HepG2 (cell line): ENCODE measurements around the gene IP6K3.

Experiments
- ATF1 ChIP-seq: IDR thresholded peaks from 2 replicates; pipeline ENCODE4 v1.6.1; 2016; ENCODE audit warnings: mild to moderate bottlenecking, control low read depth
- EED ChIP-seq: sonication (generic); formaldehyde crosslinking; IDR thresholded peaks from 2 replicates; pipeline ENCODE4 v1.5.0; 2020; ENCODE audit warnings: mild to moderate bottlenecking, missing genetic modification reagents
- GLI4 ChIP-seq: sonication (generic); formaldehyde crosslinking; IDR thresholded peaks from 2 replicates; pipeline ENCODE4 v1.5.1; 2020; ENCODE audit warnings: missing genetic modification reagents, mild to moderate bottlenecking, moderate library complexity, borderline replicate concordance
- HOXA7 ChIP-seq: sonication (generic); formaldehyde crosslinking; IDR thresholded peaks from 2 replicates; pipeline ENCODE4 v1.8.1; 2022; ENCODE audit warnings: mild to moderate bottlenecking, missing genetic modification reagents, moderate library complexity
- ZZZ3 ChIP-seq: sonication (generic); formaldehyde crosslinking; IDR thresholded peaks from 2 replicates; pipeline ENCODE4 v1.4.0; 2020; ENCODE audit warnings: missing genetic modification reagents, mild to moderate bottlenecking, borderline replicate concordance
- TF ChIP-seq, protein P1 (sequence below): fragments of 450-650 bp; IDR thresholded peaks from 2 replicates; pipeline ENCODE4 v1.6.1; 2017; ENCODE audit warnings: mild to moderate bottlenecking
- TF ChIP-seq, protein P2 (sequence below): sonication (generic); formaldehyde crosslinking; IDR thresholded peaks from 2 replicates; pipeline ENCODE4 v1.4.0; 2020; ENCODE audit warnings: missing genetic modification reagents
- TF ChIP-seq, protein P3 (sequence below): sonication (generic); formaldehyde crosslinking; IDR thresholded peaks from 2 replicates; pipeline ENCODE4 v1.8.0; 2022; ENCODE audit warnings: low read depth, missing genetic modification reagents
- TF ChIP-seq, protein P4 (sequence below): sonication (generic); formaldehyde crosslinking; IDR thresholded peaks from 2 replicates; pipeline ENCODE4 v1.4.0; 2020; ENCODE audit warnings: missing genetic modification reagents

DNA sequence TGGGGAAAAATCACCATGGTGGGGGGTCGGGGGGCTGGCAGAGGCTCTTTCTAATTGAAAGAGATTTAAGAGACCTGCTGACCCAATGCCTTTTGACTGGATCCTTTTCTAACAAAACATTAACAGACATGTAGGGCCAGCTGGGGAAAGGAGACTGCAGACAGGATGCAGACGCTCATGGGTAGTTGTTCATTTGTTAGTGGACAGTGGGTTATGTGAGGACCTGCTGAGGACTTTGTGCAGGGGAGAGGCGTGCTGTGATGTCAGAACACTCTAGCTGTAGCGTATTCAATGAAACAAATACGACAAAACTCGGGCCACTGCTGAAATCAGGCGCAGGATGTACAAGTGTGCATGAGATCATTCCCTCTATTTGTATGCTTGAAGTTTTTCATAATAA lies 1.2 kb downstream of the IP6K3 start:
- no peak for TF ChIP-seq HOXA7 (CRISPR knock-in tag)
- TF ChIP-seq ZZZ3 (CRISPR knock-in tag) = no peak
- TF ChIP-seq, protein P1, sequence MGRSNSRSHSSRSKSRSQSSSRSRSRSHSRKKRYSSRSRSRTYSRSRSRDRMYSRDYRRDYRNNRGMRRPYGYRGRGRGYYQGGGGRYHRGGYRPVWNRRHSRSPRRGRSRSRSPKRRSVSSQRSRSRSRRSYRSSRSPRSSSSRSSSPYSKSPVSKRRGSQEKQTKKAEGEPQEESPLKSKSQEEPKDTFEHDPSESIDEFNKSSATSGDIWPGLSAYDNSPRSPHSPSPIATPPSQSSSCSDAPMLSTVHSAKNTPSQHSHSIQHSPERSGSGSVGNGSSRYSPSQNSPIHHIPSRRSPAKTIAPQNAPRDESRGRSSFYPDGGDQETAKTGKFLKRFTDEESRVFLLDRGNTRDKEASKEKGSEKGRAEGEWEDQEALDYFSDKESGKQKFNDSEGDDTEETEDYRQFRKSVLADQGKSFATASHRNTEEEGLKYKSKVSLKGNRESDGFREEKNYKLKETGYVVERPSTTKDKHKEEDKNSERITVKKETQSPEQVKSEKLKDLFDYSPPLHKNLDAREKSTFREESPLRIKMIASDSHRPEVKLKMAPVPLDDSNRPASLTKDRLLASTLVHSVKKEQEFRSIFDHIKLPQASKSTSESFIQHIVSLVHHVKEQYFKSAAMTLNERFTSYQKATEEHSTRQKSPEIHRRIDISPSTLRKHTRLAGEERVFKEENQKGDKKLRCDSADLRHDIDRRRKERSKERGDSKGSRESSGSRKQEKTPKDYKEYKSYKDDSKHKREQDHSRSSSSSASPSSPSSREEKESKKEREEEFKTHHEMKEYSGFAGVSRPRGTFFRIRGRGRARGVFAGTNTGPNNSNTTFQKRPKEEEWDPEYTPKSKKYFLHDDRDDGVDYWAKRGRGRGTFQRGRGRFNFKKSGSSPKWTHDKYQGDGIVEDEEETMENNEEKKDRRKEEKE = no peak
- TF ChIP-seq GLI4 (CRISPR knock-in tag) = no peak
- TF ChIP-seq EED (CRISPR knock-in tag) = no peak
- TF ChIP-seq ATF1 (CRISPR knock-in tag) = no peak
- TF ChIP-seq, protein P2, sequence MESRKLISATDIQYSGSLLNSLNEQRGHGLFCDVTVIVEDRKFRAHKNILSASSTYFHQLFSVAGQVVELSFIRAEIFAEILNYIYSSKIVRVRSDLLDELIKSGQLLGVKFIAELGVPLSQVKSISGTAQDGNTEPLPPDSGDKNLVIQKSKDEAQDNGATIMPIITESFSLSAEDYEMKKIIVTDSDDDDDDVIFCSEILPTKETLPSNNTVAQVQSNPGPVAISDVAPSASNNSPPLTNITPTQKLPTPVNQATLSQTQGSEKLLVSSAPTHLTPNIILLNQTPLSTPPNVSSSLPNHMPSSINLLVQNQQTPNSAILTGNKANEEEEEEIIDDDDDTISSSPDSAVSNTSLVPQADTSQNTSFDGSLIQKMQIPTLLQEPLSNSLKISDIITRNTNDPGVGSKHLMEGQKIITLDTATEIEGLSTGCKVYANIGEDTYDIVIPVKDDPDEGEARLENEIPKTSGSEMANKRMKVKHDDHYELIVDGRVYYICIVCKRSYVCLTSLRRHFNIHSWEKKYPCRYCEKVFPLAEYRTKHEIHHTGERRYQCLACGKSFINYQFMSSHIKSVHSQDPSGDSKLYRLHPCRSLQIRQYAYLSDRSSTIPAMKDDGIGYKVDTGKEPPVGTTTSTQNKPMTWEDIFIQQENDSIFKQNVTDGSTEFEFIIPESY (CRISPR knock-in tag) = no peak
- TF ChIP-seq, protein P3, sequence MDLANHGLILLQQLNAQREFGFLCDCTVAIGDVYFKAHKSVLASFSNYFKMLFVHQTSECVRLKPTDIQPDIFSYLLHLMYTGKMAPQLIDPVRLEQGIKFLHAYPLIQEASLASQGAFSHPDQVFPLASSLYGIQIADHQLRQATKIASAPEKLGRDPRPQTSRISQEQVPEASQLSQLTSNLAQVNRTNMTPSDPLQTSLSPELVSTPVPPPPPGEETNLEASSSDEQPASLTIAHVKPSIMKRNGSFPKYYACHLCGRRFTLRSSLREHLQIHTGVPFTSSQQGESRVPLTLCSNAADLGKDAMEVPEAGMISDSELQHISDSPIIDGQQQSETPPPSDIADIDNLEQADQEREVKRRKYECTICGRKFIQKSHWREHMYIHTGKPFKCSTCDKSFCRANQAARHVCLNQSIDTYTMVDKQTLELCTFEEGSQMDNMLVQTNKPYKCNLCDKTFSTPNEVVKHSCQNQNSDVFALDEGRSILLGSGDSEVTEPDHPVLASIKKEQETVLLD = no peak
- TF ChIP-seq, protein P4, sequence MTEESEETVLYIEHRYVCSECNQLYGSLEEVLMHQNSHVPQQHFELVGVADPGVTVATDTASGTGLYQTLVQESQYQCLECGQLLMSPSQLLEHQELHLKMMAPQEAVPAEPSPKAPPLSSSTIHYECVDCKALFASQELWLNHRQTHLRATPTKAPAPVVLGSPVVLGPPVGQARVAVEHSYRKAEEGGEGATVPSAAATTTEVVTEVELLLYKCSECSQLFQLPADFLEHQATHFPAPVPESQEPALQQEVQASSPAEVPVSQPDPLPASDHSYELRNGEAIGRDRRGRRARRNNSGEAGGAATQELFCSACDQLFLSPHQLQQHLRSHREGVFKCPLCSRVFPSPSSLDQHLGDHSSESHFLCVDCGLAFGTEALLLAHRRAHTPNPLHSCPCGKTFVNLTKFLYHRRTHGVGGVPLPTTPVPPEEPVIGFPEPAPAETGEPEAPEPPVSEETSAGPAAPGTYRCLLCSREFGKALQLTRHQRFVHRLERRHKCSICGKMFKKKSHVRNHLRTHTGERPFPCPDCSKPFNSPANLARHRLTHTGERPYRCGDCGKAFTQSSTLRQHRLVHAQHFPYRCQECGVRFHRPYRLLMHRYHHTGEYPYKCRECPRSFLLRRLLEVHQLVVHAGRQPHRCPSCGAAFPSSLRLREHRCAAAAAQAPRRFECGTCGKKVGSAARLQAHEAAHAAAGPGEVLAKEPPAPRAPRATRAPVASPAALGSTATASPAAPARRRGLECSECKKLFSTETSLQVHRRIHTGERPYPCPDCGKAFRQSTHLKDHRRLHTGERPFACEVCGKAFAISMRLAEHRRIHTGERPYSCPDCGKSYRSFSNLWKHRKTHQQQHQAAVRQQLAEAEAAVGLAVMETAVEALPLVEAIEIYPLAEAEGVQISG (CRISPR knock-in tag) = no peak
